Psoas muscle (tissue), 8 donors: Measurements from ENCODE around the gene ANTKMT. TPM values are rescaled to one million over a fixed set of nuclear protein-coding genes. Genes with fewer than 3 reads are reported as not detected.

Source experiments
- ATAC-seq, 4 donors: fragments of 200-7000 bp; cut with Tn5 transposase; one replicate each; pipeline ENCODE4 v1.9.1; 2020; ENCODE audit warnings: moderate library complexity in 3 of 4, mild to moderate bottlenecking in 2 of 4
- DNase-seq, 2 donors: peaks; one replicate each; pipeline ENCODE4 v3.0.0-alpha.2; 2020
- H3K27ac ChIP-seq: fragments of 200-600 bp; one replicate; pipeline ENCODE4 v1.8.0; 2022
- H3K27me3 ChIP-seq, 3 donors: fragments of 200-600 bp in 1 of 3; one replicate each; pipeline versions ENCODE4 v1.6.1 to v1.8.0; 2013 to 2022; ENCODE audit warnings: low read length in 2 of 3, mild to moderate bottlenecking in 2 of 3, moderate library complexity in 1 of 3; ENCODE audit not compliant: insufficient read depth in 3 of 3
- H3K36me3 ChIP-seq, 2 donors: fragments of 200-600 bp in 1 of 2; one replicate each; pipeline versions ENCODE4 v1.6.1 to v1.8.0; 2013 to 2022; ENCODE audit warnings: low read depth in 1 of 2, mild to moderate bottlenecking in 1 of 2, moderate library complexity in 1 of 2; ENCODE audit not compliant: insufficient read depth in 1 of 2
- H3K4me1 ChIP-seq: fragments of 200-600 bp; one replicate; pipeline ENCODE4 v1.8.0; 2022
- H3K4me3 ChIP-seq: fragments of 200-600 bp; one replicate; pipeline ENCODE4 v1.8.0; 2022; ENCODE audit warnings: mild to moderate bottlenecking
- H3K9me3 ChIP-seq: fragments of 200-600 bp; one replicate; pipeline ENCODE4 v1.8.0; 2022
- WGBS, 3 donors: extraction: QIAGEN DNeasy Blood & Tissue Kit; methylation state at CpG; one replicate each; pipeline versions ENCODE4 v1.1.6 to v1.1.7; 2013; 5-methylcytosine and 5-hydroxymethylcytosine counted together
- intact Hi-C, 2 donors: fragments of 100-400 bp; cut with DNase I; formaldehyde crosslinking; loops; one replicate each; pipeline versions ENCODE4 v1.11.0 to v1.14.2; 2022
- polyA plus RNA-seq, 3 donors: library from polyadenylated mRNA; stranded (reverse); fragments of 200-250 nt; gene quantifications; one replicate each; pipeline ENCODE4 v1.2.3, GENCODE V29; 2013
- total RNA-seq, 4 donors: library from RNA; stranded (reverse); fragmentation: NEBNext Ultra II Directional in 2 of 4; extraction: Animal tissue kit (Norgen Biotek cat#: 25700) in 2 of 4; gene quantifications; one replicate each; pipeline versions ENCODE4 v1.2.1 to v1.2.4, GENCODE V29; 2021 to 2023
- TF ChIP-seq, protein P1 (sequence below): fragments of 200-600 bp; IDR thresholded peaks from one replicate; pipeline ENCODE4 v1.8.0; 2022; ENCODE audit warnings: antibody characterized with exemption
- donor health status: healthy with polysubstance abuse.
- donor health status: DM: no; HTN: no; CAD: no; lungs with moderate emphysema.
- donor health status: Bipolar disorder and iron deficiency.
- donor health status: healthy.
- donor health status: DM: yes; HTN: yes; CAD: no.
- donor health status: DM: no; HTN: no; CAD: no.
- donor health status: DM: no; HTN: no; CAD: no.
- donor health status: DM: yes; HTN: yes; CAD: no.

The ANTKMT gene
- total and polyA plus RNA-seq, 7 donors = 16.1 to 56.0 (median 33.5) TPM

DNA sequence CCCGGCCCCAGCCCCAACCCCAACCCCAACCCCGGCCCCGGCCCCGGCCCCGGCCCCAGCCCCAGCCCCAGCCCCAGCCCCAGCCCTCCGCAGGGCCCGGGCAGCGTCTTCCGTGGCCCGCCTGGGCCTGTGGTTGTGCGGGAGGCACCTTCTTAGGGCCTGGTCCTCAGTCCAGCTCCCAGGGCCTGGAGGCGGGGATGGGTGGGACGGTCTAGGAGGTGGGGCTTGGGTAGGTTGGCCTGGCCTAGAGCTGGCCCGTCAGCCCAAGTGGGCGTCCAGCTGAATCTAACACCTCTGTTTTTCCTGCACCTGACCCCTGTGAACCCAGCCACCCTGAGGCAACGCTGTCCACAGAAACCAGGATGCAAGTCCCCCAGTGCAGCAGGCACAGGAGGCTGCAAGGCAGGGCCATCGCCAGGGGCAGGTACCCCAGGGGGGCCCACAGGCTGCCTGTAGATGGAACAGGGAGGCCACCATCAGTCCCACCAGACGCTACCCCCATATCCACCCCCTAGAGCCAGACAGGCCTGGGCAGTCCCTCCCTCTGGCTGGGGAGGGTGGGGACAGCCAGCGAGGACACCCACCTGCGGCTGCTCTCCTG is 48.3 kb downstream of the ANTKMT start:
- WGBS, 3 donors = 25 to 65% (median 34%) methylated on average over 14 to 20 of the region's 20 CpGs
- Histone ChIP-seq H3K4me1 (no peaks in the 10 kb centered on the region), H3K4me3 (no peak overlapping the region), H3K27ac (no peak overlapping the region), H3K27me3 (peaks cover 0 to 22% (median 10%) of the 10 kb centered on the region in 3 donors), H3K9me3 (no peaks in the 10 kb centered on the region), H3K36me3 (no peaks in the 10 kb centered on the region)
- ATAC-seq = no peak
- intact Hi-C loops = no loop called here
- no peak for DNase-seq
- TF ChIP-seq, protein P1, sequence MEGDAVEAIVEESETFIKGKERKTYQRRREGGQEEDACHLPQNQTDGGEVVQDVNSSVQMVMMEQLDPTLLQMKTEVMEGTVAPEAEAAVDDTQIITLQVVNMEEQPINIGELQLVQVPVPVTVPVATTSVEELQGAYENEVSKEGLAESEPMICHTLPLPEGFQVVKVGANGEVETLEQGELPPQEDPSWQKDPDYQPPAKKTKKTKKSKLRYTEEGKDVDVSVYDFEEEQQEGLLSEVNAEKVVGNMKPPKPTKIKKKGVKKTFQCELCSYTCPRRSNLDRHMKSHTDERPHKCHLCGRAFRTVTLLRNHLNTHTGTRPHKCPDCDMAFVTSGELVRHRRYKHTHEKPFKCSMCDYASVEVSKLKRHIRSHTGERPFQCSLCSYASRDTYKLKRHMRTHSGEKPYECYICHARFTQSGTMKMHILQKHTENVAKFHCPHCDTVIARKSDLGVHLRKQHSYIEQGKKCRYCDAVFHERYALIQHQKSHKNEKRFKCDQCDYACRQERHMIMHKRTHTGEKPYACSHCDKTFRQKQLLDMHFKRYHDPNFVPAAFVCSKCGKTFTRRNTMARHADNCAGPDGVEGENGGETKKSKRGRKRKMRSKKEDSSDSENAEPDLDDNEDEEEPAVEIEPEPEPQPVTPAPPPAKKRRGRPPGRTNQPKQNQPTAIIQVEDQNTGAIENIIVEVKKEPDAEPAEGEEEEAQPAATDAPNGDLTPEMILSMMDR = no peak

DNA sequence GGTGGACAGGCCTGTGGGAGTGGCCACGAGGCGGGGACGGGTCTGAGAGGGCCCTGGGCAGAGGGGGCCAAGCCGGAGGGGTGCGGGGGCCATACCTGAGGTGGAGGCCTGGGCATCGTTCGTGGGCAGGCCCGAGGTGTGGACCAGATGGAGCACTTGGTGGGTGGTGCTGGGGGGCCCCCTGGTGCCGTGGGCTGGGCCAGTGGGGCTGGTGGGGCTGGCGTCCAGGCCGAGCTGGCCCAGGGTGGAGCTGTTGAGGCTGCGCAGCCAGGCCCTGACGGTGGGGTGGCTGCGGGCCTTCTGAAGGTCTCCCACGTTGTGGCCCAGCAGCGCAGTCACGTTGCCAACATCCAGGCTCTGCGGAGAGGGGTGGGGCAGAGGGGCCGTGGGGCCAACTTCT is 49.0 kb downstream of the ANTKMT start:
- DNase-seq (no peak), ATAC-seq (no peak)
- Histone ChIP-seq H3K27me3 (peaks cover 0 to 16% (median 8%) of the 10 kb centered on the region in 3 donors), H3K36me3 (no peaks in the 10 kb centered on the region), H3K27ac (no peak overlapping the region), H3K9me3 (no peaks in the 10 kb centered on the region), H3K4me1 (no peaks in the 10 kb centered on the region), H3K4me3 (no peak overlapping the region)
- WGBS, 3 donors = 60 to 64% (median 62%) methylated on average over 15 to 19 of the region's 19 CpGs
- intact Hi-C loops = no loop called here
- TF ChIP-seq, protein P1 = no peak

DNA sequence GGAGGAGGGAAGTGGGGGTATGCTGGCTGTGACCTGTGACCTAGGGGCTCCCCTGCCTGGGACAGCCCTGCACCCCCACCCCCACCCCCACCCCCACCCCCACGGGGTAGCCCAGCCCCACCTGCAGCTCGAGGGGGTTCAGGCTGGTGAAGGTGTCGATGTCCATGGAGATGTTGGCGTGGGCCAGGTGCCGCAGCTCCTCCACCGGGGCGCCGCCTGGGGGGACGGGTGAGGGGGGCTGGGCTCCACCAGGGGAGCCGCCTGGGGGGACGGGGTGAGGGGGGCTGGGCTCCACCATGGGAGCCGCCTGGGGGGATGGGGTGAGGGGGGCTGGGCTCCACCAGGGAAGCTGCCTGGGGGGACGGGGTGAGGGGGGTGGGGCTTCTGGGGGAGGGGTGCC is 49.5 kb downstream of the ANTKMT start:
- no peak overlapping the region for H3K27ac ChIP-seq
- 25 to 68% (median 59%) methylated on average over 1 to 13 of the region's 13 CpGs for WGBS, 3 donors
- no peak for ATAC-seq
- no peaks in the 10 kb centered on the region for H3K9me3 ChIP-seq
- H3K36me3 ChIP-seq = no peaks in the 10 kb centered on the region
- no peak overlapping the region for H3K4me3 ChIP-seq
- DNase-seq = no peak
- TF ChIP-seq, protein P1 = no peak
- H3K4me1 ChIP-seq = no peaks in the 10 kb centered on the region
- peaks cover 0 to 14% (median 8%) of the 10 kb centered on the region in 3 donors for H3K27me3 ChIP-seq
- intact Hi-C loops = no loop called here

Other genes with a start within 250 kb of the ANTKMT start
- 10 to 100 TPM; 15.5 to 32.1 (median 26.8) TPM for gene CAPN15, start 193.4 kb upstream of the ANTKMT start, total RNA-seq
- 10 to 100 TPM; 14.9 to 26.4 (median 22.6) TPM for gene CAPN15, start 193.4 kb upstream of the ANTKMT start, polyA plus RNA-seq
- not detected for gene PRR35, start 160.8 kb upstream of the ANTKMT start, total RNA-seq
- gene PRR35, start 160.8 kb upstream of the ANTKMT start, polyA plus RNA-seq = not detected
- gene NHLRC4, start 154.1 kb upstream of the ANTKMT start, total RNA-seq = under 1 TPM in 3 of 4 donors, not detected in 1; 0.19 to 0.39 (median 0.27) TPM
- under 1 TPM; 0.06 to 0.38 (median 0.27) TPM for gene NHLRC4, start 154.1 kb upstream of the ANTKMT start, polyA plus RNA-seq
- gene PIGQ, start 151.2 kb upstream of the ANTKMT start, total RNA-seq = 10 to 100 TPM; 18.3 to 26.3 (median 22.0) TPM
- gene PIGQ, start 151.2 kb upstream of the ANTKMT start, polyA plus RNA-seq = 10 to 100 TPM; 26.5 to 39.9 (median 27.2) TPM
- gene RAB40C, start 131.1 kb upstream of the ANTKMT start, total RNA-seq = 10 to 100 TPM; 12.3 to 20.2 (median 14.4) TPM
- gene RAB40C, start 131.1 kb upstream of the ANTKMT start, polyA plus RNA-seq = 10 to 100 TPM; 14.7 to 16.3 (median 15.7) TPM
- gene WFIKKN1, start 90.2 kb upstream of the ANTKMT start, total RNA-seq = 1 to 10 TPM in 2 of 4 donors, under 1 TPM in 2; 0.30 to 2.0 (median 0.82) TPM
- gene WFIKKN1, start 90.2 kb upstream of the ANTKMT start, polyA plus RNA-seq = under 1 TPM; 0.31 to 0.61 (median 0.36) TPM
- gene METTL26, start 84.8 kb upstream of the ANTKMT start, total RNA-seq = 10 to 100 TPM; 42.4 to 55.6 (median 48.4) TPM
- 10 to 100 TPM; 90.8 to 97.8 (median 96.4) TPM for gene METTL26, start 84.8 kb upstream of the ANTKMT start, polyA plus RNA-seq
- gene MCRIP2, start 79.3 kb upstream of the ANTKMT start, total RNA-seq = 10 to 100 TPM; 61.6 to 80.2 (median 68.9) TPM
- 100 to 1,000 TPM in 2 of 3 donors, 10 to 100 TPM in 1; 95.1 to 124 (median 108) TPM for gene MCRIP2, start 79.3 kb upstream of the ANTKMT start, polyA plus RNA-seq
- gene WDR90, start 71.8 kb upstream of the ANTKMT start, total RNA-seq = 1 to 10 TPM; 4.0 to 9.6 (median 8.1) TPM
- gene WDR90, start 71.8 kb upstream of the ANTKMT start, polyA plus RNA-seq = 1 to 10 TPM; 5.6 to 9.7 (median 6.4) TPM
- gene RHOT2, start 53.0 kb upstream of the ANTKMT start, total RNA-seq = 10 to 100 TPM; 38.8 to 56.8 (median 48.8) TPM
- gene RHOT2, start 53.0 kb upstream of the ANTKMT start, polyA plus RNA-seq = 10 to 100 TPM; 47.7 to 75.8 (median 52.6) TPM
- gene RHBDL1, start 45.5 kb upstream of the ANTKMT start, total RNA-seq = under 1 TPM; 0.13 to 0.42 (median 0.29) TPM
- gene RHBDL1, start 45.5 kb upstream of the ANTKMT start, polyA plus RNA-seq = under 1 TPM; 0.06 to 0.08 (median 0.08) TPM
- 100 to 1,000 TPM; 108 to 150 (median 115) TPM for gene STUB1, start 40.7 kb upstream of the ANTKMT start, total RNA-seq
- 100 to 1,000 TPM; 127 to 147 (median 134) TPM for gene STUB1, start 40.7 kb upstream of the ANTKMT start, polyA plus RNA-seq
- gene JMJD8, start 36.8 kb upstream of the ANTKMT start, total RNA-seq = 10 to 100 TPM; 19.1 to 27.5 (median 23.1) TPM
- 10 to 100 TPM; 25.5 to 63.5 (median 41.5) TPM for gene JMJD8, start 36.8 kb upstream of the ANTKMT start, polyA plus RNA-seq
- 10 to 100 TPM in 3 of 4 donors, 1 to 10 TPM in 1; 9.9 to 15.0 (median 12.1) TPM for gene WDR24, start 30.7 kb upstream of the ANTKMT start, total RNA-seq
- 10 to 100 TPM in 1 of 3 donors, 1 to 10 TPM in 2; 5.2 to 15.8 (median 8.8) TPM for gene WDR24, start 30.7 kb upstream of the ANTKMT start, polyA plus RNA-seq
- gene FBXL16, start 15.3 kb upstream of the ANTKMT start, total RNA-seq = under 1 TPM in 2 of 4 donors, not detected in 2; 0.08 TPM
- gene FBXL16, start 15.3 kb upstream of the ANTKMT start, polyA plus RNA-seq = under 1 TPM; 0.04 to 0.16 (median 0.10) TPM
- gene METRN, start 6.0 kb upstream of the ANTKMT start, total RNA-seq = 10 to 100 TPM; 19.6 to 25.8 (median 22.8) TPM
- gene METRN, start 6.0 kb upstream of the ANTKMT start, polyA plus RNA-seq = 10 to 100 TPM; 17.9 to 28.0 (median 27.4) TPM
- gene CCDC78, start 5.3 kb downstream of the ANTKMT start, total RNA-seq = under 1 TPM in 1 of 4 donors, not detected in 3; 0.11 TPM
- gene CCDC78, start 5.3 kb downstream of the ANTKMT start, polyA plus RNA-seq = under 1 TPM in 2 of 3 donors, not detected in 1; 0.12 to 0.16 TPM
- gene HAGHL, start 6.0 kb downstream of the ANTKMT start, total RNA-seq = 1 to 10 TPM in 1 of 4 donors, under 1 TPM in 3; 0.42 to 1.6 (median 0.71) TPM
- gene HAGHL, start 6.0 kb downstream of the ANTKMT start, polyA plus RNA-seq = 1 to 10 TPM in 1 of 3 donors, under 1 TPM in 2; 0.38 to 4.4 (median 0.58) TPM
- gene CIAO3, start 19.9 kb downstream of the ANTKMT start, total RNA-seq = 10 to 100 TPM; 12.3 to 25.9 (median 23.6) TPM
- 10 to 100 TPM; 26.7 to 43.0 (median 38.9) TPM for gene CIAO3, start 19.9 kb downstream of the ANTKMT start, polyA plus RNA-seq
- gene MSLN, start 39.6 kb downstream of the ANTKMT start, total RNA-seq = under 1 TPM in 1 of 4 donors, not detected in 3; 0.17 TPM
- gene MSLN, start 39.6 kb downstream of the ANTKMT start, polyA plus RNA-seq = under 1 TPM; 0.03 to 0.10 (median 0.08) TPM
- 10 to 100 TPM in 1 of 4 donors, 1 to 10 TPM in 3; 4.4 to 10.9 (median 7.6) TPM for gene RPUSD1, start 67.2 kb downstream of the ANTKMT start, total RNA-seq
- gene RPUSD1, start 67.2 kb downstream of the ANTKMT start, polyA plus RNA-seq = 10 to 100 TPM; 11.7 to 25.7 (median 25.2) TPM
- gene CHTF18, start 67.5 kb downstream of the ANTKMT start, total RNA-seq = 1 to 10 TPM; 2.5 to 4.5 (median 4.0) TPM
- 1 to 10 TPM; 1.7 to 8.4 (median 2.2) TPM for gene CHTF18, start 67.5 kb downstream of the ANTKMT start, polyA plus RNA-seq
- gene GNG13, start 79.6 kb downstream of the ANTKMT start, total RNA-seq = not detected
- not detected for gene GNG13, start 79.6 kb downstream of the ANTKMT start, polyA plus RNA-seq
- 1 to 10 TPM; 4.0 to 9.0 (median 6.8) TPM for gene LMF1, start 249.8 kb downstream of the ANTKMT start, total RNA-seq
- gene LMF1, start 249.8 kb downstream of the ANTKMT start, polyA plus RNA-seq = 1 to 10 TPM; 1.9 to 2.7 (median 2.7) TPM